ENCODE data around the gene NHSL2.

Gene NHSL2

DNA sequence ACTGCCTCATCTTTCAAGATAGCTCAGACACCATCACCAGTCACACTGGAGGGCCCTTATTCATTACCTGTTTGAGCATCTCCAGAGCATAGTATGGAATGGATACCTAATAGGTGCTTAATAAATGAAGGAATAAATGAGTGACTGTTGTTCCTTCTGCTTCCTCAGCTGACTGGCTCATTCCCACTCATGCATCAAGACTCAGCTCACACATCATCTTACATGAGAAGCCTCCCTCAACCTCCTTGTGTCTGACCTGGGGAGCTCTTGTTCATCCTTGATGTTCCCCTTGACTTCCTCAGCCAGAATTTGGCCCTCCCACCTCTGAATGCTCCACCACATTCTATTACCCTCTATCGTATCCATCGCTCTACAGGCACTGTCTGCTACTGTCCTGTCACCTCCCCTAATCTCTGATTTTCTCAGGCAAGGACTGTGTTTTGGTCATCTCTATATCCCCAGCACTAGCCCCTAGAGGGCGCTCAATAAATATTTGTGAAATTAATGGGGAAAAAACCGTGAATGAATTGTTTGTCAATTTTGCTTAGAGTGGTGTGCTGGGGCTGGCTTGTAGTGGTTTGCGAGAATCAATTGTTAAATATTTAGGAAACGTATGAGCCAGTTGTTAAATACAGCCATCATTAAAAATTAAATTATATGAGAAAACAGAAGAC, 88.3 kb downstream of the NHSL2 start:
- Histone ChIP-seq H3K79me2 (ENCODE audit: low read length) (no peaks in the 10 kb centered on the region), H3K9me3 (ENCODE audit: insufficient read depth, low read length) (no peaks in the 10 kb centered on the region), H3K36me3 (replicated peaks; ENCODE audit: low read depth, low read length) (no peaks in the 10 kb centered on the region), H3K27ac (ENCODE audit: low read length) (no peak overlapping the region), H3K4me3 (ENCODE audit: low read length) (no peak overlapping the region), H3K4me2 (ENCODE audit: low read length) (no peak overlapping the region), H3K4me1 (ENCODE audit: low read length) (0 out of 2 replicates have a peak, but pooled peaks cover 2% of the 10 kb centered on the region), H4K20me1 (ENCODE audit: insufficient read depth, low read length) (no peaks in the 10 kb centered on the region), H3K27me3 (ENCODE audit: low read depth, low read length) (no peaks in the 10 kb centered on the region), H3K9ac (ENCODE audit: low read length) (no peak overlapping the region), H2AFZ (ENCODE audit: low read depth, low read length) (no peak overlapping the region)
- TF ChIP-seq CTCF (IDR thresholded peaks at IDR 0.05; ENCODE audit: low read depth, low read length): peak; percentile 72
- no peak for TF ChIP-seq EZH2phosphoT487 (IDR thresholded peaks at IDR 0.05; ENCODE audit: low read depth)

GRCh38 chrX:71999535-71999934, 88.9 kb downstream of the NHSL2 start:
- no peaks in the 10 kb centered on the region for H3K79me2 ChIP-seq (ENCODE audit: low read length)
- no peak overlapping the region for H3K9ac ChIP-seq (ENCODE audit: low read length)
- no peaks in the 10 kb centered on the region for H3K27me3 ChIP-seq (ENCODE audit: low read depth, low read length)
- no peak overlapping the region for H2AFZ ChIP-seq (ENCODE audit: low read depth, low read length)
- 0 out of 2 replicates have a peak, but pooled peaks cover 2% of the 10 kb centered on the region for H3K4me1 ChIP-seq (ENCODE audit: low read length)
- no peak overlapping the region for H3K4me2 ChIP-seq (ENCODE audit: low read length)
- H3K27ac ChIP-seq (ENCODE audit: low read length): no peak overlapping the region
- H3K9me3 ChIP-seq (ENCODE audit: insufficient read depth, low read length): no peaks in the 10 kb centered on the region
- TF ChIP-seq CTCF (IDR thresholded peaks at IDR 0.05; ENCODE audit: low read depth, low read length): no peak
- TF ChIP-seq EZH2phosphoT487 (IDR thresholded peaks at IDR 0.05; ENCODE audit: low read depth): no peak
- no peaks in the 10 kb centered on the region for H4K20me1 ChIP-seq (ENCODE audit: insufficient read depth, low read length)
- H3K36me3 ChIP-seq (replicated peaks; ENCODE audit: low read depth, low read length): no peaks in the 10 kb centered on the region
- no peak overlapping the region for H3K4me3 ChIP-seq (ENCODE audit: low read length)

DNA sequence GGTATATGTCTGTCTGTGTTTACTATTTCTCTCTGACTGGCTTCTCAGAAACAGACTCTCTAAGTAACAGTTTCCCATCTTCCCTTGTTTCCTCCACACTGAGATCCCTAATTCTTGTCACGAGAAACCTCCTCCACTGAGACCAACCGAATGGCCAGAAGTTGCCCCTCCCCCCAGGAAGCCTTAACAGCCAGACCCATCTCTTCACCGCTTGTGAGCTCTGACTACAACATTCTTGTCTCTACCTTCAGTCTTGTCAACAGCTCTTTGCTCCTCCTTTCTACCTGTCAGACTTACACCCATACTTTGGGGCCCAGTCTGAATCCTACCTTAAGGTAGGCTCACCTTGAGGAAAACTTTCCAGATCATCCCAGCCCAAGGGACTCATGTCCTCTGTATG, 90.8 kb downstream of the NHSL2 start:
- Histone ChIP-seq H3K27me3 (ENCODE audit: low read depth, low read length) (no peaks in the 10 kb centered on the region), H3K27ac (ENCODE audit: low read length) (no peak overlapping the region), H3K36me3 (replicated peaks; ENCODE audit: low read depth, low read length) (no peaks in the 10 kb centered on the region), H3K9ac (ENCODE audit: low read length) (no peak overlapping the region), H4K20me1 (ENCODE audit: insufficient read depth, low read length) (no peaks in the 10 kb centered on the region), H3K4me2 (ENCODE audit: low read length) (no peak overlapping the region), H3K4me3 (ENCODE audit: low read length) (no peak overlapping the region), H3K4me1 (ENCODE audit: low read length) (0 out of 2 replicates have a peak, but pooled peaks cover 2% of the 10 kb centered on the region), H3K79me2 (ENCODE audit: low read length) (no peaks in the 10 kb centered on the region), H3K9me3 (ENCODE audit: insufficient read depth, low read length) (no peaks in the 10 kb centered on the region), H2AFZ (ENCODE audit: low read depth, low read length) (no peak overlapping the region)
- no peak for TF ChIP-seq EZH2phosphoT487 (IDR thresholded peaks at IDR 0.05; ENCODE audit: low read depth)
- TF ChIP-seq CTCF (IDR thresholded peaks at IDR 0.05; ENCODE audit: low read depth, low read length): no peak

DNA sequence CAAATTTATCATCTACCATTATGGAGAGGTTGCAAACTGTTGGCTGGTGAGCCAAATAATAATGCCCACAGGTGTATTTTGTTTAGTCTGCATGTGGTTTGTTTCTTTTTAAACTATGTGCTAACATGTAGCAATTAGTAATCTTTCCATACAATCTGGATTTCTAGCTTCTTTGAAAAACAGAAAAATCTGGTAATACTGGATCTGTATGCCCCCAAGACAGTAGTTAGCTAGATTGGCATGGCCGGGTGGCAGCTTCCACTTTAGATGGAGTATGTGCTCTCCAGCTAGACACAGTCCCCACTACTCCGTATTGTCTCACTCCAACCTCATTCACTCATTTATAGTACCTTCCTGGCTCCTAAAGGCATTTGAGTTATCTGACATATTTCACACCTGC, 91.3 kb downstream of the NHSL2 start:
- Histone ChIP-seq H2AFZ (ENCODE audit: low read depth, low read length) (no peak overlapping the region), H3K4me1 (ENCODE audit: low read length) (0 out of 2 replicates have a peak, but pooled peaks cover 2% of the 10 kb centered on the region), H4K20me1 (ENCODE audit: insufficient read depth, low read length) (no peaks in the 10 kb centered on the region), H3K79me2 (ENCODE audit: low read length) (no peaks in the 10 kb centered on the region), H3K27me3 (ENCODE audit: low read depth, low read length) (no peaks in the 10 kb centered on the region), H3K4me2 (ENCODE audit: low read length) (no peak overlapping the region), H3K36me3 (replicated peaks; ENCODE audit: low read depth, low read length) (no peaks in the 10 kb centered on the region), H3K9ac (ENCODE audit: low read length) (no peak overlapping the region), H3K9me3 (ENCODE audit: insufficient read depth, low read length) (no peaks in the 10 kb centered on the region), H3K4me3 (ENCODE audit: low read length) (no peak overlapping the region), H3K27ac (ENCODE audit: low read length) (no peak overlapping the region)
- TF ChIP-seq EZH2phosphoT487 (IDR thresholded peaks at IDR 0.05; ENCODE audit: low read depth) (no peak), CTCF (IDR thresholded peaks at IDR 0.05; ENCODE audit: low read depth, low read length) (no peak)
